Tibial nerve (tissue), 4 donors: Measurements from ENCODE around the gene LIN7A. TPM values are rescaled to one million over a fixed set of nuclear protein-coding genes. Genes with fewer than 3 reads are reported as not detected.

Experiments
- DNase-seq, 2 donors: peaks; one replicate each; pipeline ENCODE4 v3.0.0-alpha.2; 2019; ENCODE audit warnings: low spot score in 2 of 2
- H3K27ac ChIP-seq, 4 donors: fragments of 200-600 bp; sonication (generic) in 3 of 4; one replicate each; pipeline ENCODE4 v1.5.1; 2017 to 2019; ENCODE audit warnings: mild to moderate bottlenecking in 1 of 4
- H3K27me3 ChIP-seq, 2 donors: fragments of 200-600 bp; sonication (generic) in 1 of 2; one replicate each; pipeline versions ENCODE4 v1.5.1 to v1.6.0; 2017 to 2019
- H3K36me3 ChIP-seq, 3 donors: fragments of 200-600 bp; sonication (generic); one replicate each; pipeline ENCODE4 v1.5.1; 2018 to 2019
- H3K4me1 ChIP-seq, 4 donors: fragments of 200-600 bp; sonication (generic) in 3 of 4; one replicate each; pipeline ENCODE4 v1.5.1; 2017 to 2019
- H3K4me3 ChIP-seq, 4 donors: fragments of 200-600 bp; sonication (generic) in 3 of 4; one replicate each; pipeline ENCODE4 v1.5.1; 2017 to 2019; ENCODE audit warnings: mild to moderate bottlenecking in 1 of 4, moderate library complexity in 1 of 4
- H3K9me3 ChIP-seq, 4 donors: fragments of 200-600 bp; sonication (generic) in 3 of 4; one replicate each; pipeline ENCODE4 v1.5.1; 2017 to 2019
- EP300 ChIP-seq, 2 donors: sonication (generic); formaldehyde crosslinking; IDR thresholded peaks; one replicate each; pipeline ENCODE4 v1.6.1; 2017; ENCODE audit warnings: antibody characterized with exemption in 2 of 2, mild to moderate bottlenecking in 1 of 2
- POLR2A ChIP-seq, 2 donors: fragments of 450-650 bp; IDR thresholded peaks; one replicate each; pipeline ENCODE4 v1.6.1; 2017; ENCODE audit warnings: antibody characterized with exemption in 2 of 2, mild to moderate bottlenecking in 2 of 2, moderate library complexity in 2 of 2
- WGBS, 2 donors: methylation state at CpG; one replicate each; pipeline ENCODE4 v1.1.5; 2018; 5-methylcytosine and 5-hydroxymethylcytosine counted together
- total RNA-seq, 4 donors: library from RNA; depleted of rRNA; stranded (reverse); fragments of >200 nt; gene quantifications; one replicate each; pipeline ENCODE4 v1.1.0, GENCODE V29; 2016
- TF ChIP-seq, protein P1 (sequence below), 5 experiments: fragments of 200-600 bp in 3 of 5; fragments of 450-650 bp in 2 of 5; sonication (generic) in 3 of 5; IDR thresholded peaks; one replicate each; pipeline ENCODE4 v1.5.1; 2016 to 2019; ENCODE audit warnings: antibody characterized with exemption in 5 of 5, mild to moderate bottlenecking in 3 of 5, moderate library complexity in 2 of 5

Gene LIN7A
- total RNA-seq, 4 donors from 2014 or later: 6.5 to 16.8 (median 7.9) TPM

DNA sequence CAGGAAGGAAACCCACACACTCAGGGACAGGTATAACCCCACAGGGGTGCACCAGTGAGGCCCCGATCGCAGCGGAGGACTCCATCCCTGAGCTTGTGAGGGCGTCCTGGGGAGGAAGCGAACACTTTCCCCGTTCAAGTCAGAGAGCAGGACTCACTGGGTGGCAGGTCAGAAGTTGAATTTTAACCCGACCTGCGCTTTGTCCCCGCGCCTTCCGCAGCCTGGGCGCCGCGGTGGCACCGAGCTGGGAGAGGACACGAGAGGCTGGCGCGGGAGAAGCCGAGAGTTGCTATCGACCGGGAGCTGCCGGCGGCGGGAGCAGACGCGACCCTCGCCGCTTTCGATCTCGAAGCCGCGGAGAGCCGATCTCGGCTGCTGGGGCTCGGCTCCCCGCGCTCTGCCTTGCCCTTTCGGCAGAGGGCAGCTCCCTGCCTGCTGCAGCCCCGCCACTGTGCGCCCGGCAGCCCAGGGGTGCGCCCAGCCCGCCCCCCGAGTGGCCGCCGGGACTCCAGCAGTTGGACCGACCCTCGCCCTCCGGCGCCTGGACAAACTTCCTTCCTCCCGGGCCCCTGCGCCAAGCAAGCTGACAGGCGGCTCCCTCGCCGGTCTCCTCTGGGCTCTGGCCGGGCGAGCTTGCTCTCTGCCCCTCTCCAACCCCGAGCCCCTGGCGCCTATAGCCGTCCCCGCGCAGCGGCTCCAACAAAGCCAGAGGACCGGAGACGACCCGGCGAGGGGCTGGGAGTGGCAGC, 918 bp downstream of the LIN7A start:
- H3K36me3 ChIP-seq: no peaks in the 10 kb centered on the region
- no peaks in the 10 kb centered on the region for H3K27me3 ChIP-seq
- H3K4me3 ChIP-seq: peak overlapping the region; percentile 58 to 87 (median 77)
- WGBS, 2 donors: 1% methylated on average over 24 to 46 of the region's 67 CpGs
- TF ChIP-seq POLR2A (IDR thresholded peaks at IDR 0.05) (no peak), EP300 (IDR thresholded peaks at IDR 0.05) (peak in 1 of 2 donors; percentile 26)
- TF ChIP-seq, protein P1, sequence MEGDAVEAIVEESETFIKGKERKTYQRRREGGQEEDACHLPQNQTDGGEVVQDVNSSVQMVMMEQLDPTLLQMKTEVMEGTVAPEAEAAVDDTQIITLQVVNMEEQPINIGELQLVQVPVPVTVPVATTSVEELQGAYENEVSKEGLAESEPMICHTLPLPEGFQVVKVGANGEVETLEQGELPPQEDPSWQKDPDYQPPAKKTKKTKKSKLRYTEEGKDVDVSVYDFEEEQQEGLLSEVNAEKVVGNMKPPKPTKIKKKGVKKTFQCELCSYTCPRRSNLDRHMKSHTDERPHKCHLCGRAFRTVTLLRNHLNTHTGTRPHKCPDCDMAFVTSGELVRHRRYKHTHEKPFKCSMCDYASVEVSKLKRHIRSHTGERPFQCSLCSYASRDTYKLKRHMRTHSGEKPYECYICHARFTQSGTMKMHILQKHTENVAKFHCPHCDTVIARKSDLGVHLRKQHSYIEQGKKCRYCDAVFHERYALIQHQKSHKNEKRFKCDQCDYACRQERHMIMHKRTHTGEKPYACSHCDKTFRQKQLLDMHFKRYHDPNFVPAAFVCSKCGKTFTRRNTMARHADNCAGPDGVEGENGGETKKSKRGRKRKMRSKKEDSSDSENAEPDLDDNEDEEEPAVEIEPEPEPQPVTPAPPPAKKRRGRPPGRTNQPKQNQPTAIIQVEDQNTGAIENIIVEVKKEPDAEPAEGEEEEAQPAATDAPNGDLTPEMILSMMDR (IDR thresholded peaks at IDR 0.05): no peak
- H3K4me1 ChIP-seq: peaks cover 0 to 23% (median 3%) of the 10 kb centered on the region in 4 donors
- peak overlapping the region; percentile 75 to 90 (median 85) for H3K27ac ChIP-seq
- no peaks in the 10 kb centered on the region for H3K9me3 ChIP-seq
- DNase-seq: no peak

DNA sequence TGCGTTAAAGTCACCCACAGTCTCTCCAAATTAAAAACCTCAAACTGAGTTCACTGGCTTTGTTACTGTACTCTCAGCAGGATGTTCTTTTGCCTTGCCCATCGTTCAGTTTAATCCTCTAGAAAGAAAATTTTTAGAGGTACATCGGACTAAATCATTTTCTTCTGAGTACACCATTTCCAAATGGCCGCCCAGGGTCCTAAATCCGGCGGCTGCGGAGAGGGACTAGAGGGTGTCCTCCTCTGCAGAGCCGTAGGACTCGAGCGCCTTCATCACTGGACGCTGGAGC, 1.4 kb downstream of the LIN7A start:
- peak overlapping the region; percentile 75 to 90 (median 85) for H3K27ac ChIP-seq
- TF ChIP-seq, protein P1 (IDR thresholded peaks at IDR 0.05): no peak
- no peak for TF ChIP-seq POLR2A (IDR thresholded peaks at IDR 0.05)
- TF ChIP-seq EP300 (IDR thresholded peaks at IDR 0.05): no peak
- peak overlapping the region; percentile 58 to 87 (median 77) for H3K4me3 ChIP-seq
- no peaks in the 10 kb centered on the region for H3K36me3 ChIP-seq
- peaks cover 0 to 23% (median 3%) of the 10 kb centered on the region in 4 donors for H3K4me1 ChIP-seq
- peak in 1 of 2 donors; percentile 13 for DNase-seq
- 4 to 5% methylated on average over 11 of the region's 11 CpGs for WGBS, 2 donors
- no peaks in the 10 kb centered on the region for H3K9me3 ChIP-seq
- no peaks in the 10 kb centered on the region for H3K27me3 ChIP-seq

DNA sequence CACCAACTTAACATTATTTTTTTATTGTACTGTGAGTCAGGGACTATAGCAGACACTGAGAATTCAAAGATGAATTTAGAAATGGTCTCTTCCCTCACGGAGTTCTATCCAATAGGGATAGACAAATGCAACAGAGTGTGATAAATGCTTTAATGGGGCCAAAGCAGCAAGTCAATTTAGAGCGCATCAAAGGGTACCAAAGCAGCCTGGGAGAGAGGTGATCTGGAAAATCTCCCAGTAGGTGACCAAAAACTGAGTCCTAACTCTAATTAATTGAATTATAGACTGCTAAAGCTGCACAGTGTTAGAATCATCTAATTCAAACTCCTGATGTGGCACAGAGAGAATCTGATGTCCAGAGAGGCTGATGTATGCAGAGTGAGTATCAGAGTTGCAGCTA, 2.6 kb downstream of the LIN7A start:
- 95% methylated on average over 2 of the region's 2 CpGs for WGBS, 2 donors
- Histone ChIP-seq H3K9me3 (no peaks in the 10 kb centered on the region), H3K4me1 (peaks cover 0 to 23% (median 3%) of the 10 kb centered on the region in 4 donors), H3K27ac (no peak overlapping the region), H3K36me3 (no peaks in the 10 kb centered on the region), H3K27me3 (no peaks in the 10 kb centered on the region), H3K4me3 (no peak overlapping the region)
- no peak for TF ChIP-seq EP300 (IDR thresholded peaks at IDR 0.05)
- no peak for TF ChIP-seq POLR2A (IDR thresholded peaks at IDR 0.05)
- TF ChIP-seq, protein P1 (IDR thresholded peaks at IDR 0.05): no peak
- no peak for DNase-seq

DNA sequence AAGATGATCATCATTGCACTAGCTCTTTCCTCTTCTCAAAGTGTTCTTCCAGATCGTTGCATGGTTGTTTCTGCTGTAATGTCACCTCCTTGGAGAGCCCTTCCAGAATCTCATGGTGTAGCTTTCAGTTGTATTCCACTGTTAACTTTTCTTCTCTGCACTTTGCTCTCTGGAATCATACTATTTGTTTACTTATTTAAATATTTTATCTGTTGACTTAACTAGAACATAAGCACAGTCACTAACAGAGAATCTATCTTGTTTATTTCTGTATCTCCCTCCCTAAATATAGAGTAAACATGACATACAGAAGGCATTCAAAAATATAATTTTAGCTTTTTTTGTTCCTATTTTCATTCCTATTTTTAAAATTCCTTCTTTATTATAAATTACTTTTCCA, 11.8 kb downstream of the LIN7A start:
- 66 to 72% methylated on average over 1 of the region's 1 CpG for WGBS, 2 donors

DNA sequence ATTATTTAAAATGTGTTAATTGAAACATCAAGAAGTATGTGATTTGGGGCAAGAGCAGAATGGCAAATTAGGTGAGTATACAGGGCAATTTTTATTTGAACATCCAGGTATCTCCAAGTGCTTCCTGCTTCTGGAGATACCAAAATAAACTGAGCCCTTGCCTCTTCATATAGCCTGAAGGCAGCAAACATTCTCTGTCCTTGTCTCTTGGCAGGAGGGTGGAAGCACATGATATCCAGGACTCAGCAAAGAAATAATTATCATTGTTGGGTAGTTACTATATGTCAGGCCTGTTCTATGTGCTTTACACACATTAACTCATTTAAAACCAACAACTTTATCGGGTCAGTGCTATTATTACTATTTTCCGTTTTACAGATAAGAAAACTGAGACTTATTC, 12.5 kb downstream of the LIN7A start:
- DNase-seq: no peak
- 88 to 97% methylated on average over 2 of the region's 2 CpGs for WGBS, 2 donors

More for the DNA sequence above, 11.8 kb downstream of the LIN7A start:
- Histone ChIP-seq H3K27ac (no peak overlapping the region), H3K9me3 (no peaks in the 10 kb centered on the region), H3K36me3 (no peaks in the 10 kb centered on the region), H3K27me3 (no peaks in the 10 kb centered on the region), H3K4me1 (no peaks in the 10 kb centered on the region), H3K4me3 (no peak overlapping the region)
- DNase-seq: no peak
- TF ChIP-seq, protein P1 (IDR thresholded peaks at IDR 0.05): no peak
- no peak for TF ChIP-seq POLR2A (IDR thresholded peaks at IDR 0.05)
- TF ChIP-seq EP300 (IDR thresholded peaks at IDR 0.05): no peak

More for the DNA sequence above, 12.5 kb downstream of the LIN7A start:
- Histone ChIP-seq H3K27ac (no peak overlapping the region), H3K27me3 (no peaks in the 10 kb centered on the region), H3K36me3 (no peaks in the 10 kb centered on the region), H3K9me3 (no peaks in the 10 kb centered on the region), H3K4me1 (no peaks in the 10 kb centered on the region), H3K4me3 (no peak overlapping the region)
- TF ChIP-seq EP300 (IDR thresholded peaks at IDR 0.05): no peak
- TF ChIP-seq, protein P1 (IDR thresholded peaks at IDR 0.05): no peak
- no peak for TF ChIP-seq POLR2A (IDR thresholded peaks at IDR 0.05)
